CD14-positive monocyte (primary cell): Measurements from ENCODE around the gene TNFAIP8. TPM values are rescaled to one million over a fixed set of nuclear protein-coding genes. Genes with fewer than 3 reads are reported as not detected.

Experiments used
- DNase-seq, 3 donors: peaks; one replicate each; pipeline ENCODE4 v3.0.0-alpha.2; 2011 to 2022
- H2AFZ ChIP-seq: 2 replicates; pipeline ENCODE4 v1.6.0; 2012; ENCODE audit warnings: mild to moderate bottlenecking, low read depth, low read length, inconsistent platforms; ENCODE audit not compliant: insufficient read depth, poor library complexity, severe bottlenecking
- H3K27ac ChIP-seq, 2 donors: 1 replicate in 1 of 2; 2 replicates in 1 of 2; pipeline ENCODE4 v1.5.1; 2012 to 2013; ENCODE audit warnings: low read length in 2 of 2, control low read depth in 1 of 2, inconsistent platforms in 1 of 2, low read depth in 1 of 2, mild to moderate bottlenecking in 1 of 2
- H3K27me3 ChIP-seq, 2 donors: one replicate each; pipeline versions ENCODE4 v1.6.0 to v1.6.1; 2011 to 2013; ENCODE audit warnings: low read length in 2 of 2; ENCODE audit not compliant: control insufficient read depth in 2 of 2, insufficient read depth in 2 of 2
- H3K36me3 ChIP-seq, 2 donors: replicated peaks in 1 of 2; 1 replicate in 1 of 2; 2 replicates in 1 of 2; pipeline versions ENCODE4 v1.5.1 to v1.6.1; 2012 to 2013; ENCODE audit warnings: low read length in 2 of 2, control low read depth in 1 of 2, inconsistent platforms in 1 of 2, mild to moderate bottlenecking in 1 of 2; ENCODE audit not compliant: insufficient read depth in 2 of 2, control insufficient read depth in 1 of 2
- H3K4me1 ChIP-seq, 2 donors: 1 replicate in 1 of 2; 2 replicates in 1 of 2; pipeline versions ENCODE4 v1.5.1 to v1.6.1; 2012 to 2013; ENCODE audit warnings: low read length in 2 of 2, control low read depth in 1 of 2, inconsistent platforms in 1 of 2, mild to moderate bottlenecking in 1 of 2, moderate library complexity in 1 of 2; ENCODE audit not compliant: insufficient read depth in 2 of 2, control insufficient read depth in 1 of 2
- H3K4me2 ChIP-seq: replicated peaks from 2 replicates; pipeline ENCODE3; 2012; ENCODE audit warnings: low read length, moderate library complexity, mild to moderate bottlenecking; ENCODE audit not compliant: poor library complexity, severe bottlenecking; ENCODE audit errors: extremely low read depth
- H3K4me3 ChIP-seq, 3 experiments: fragments of 200-600 bp in 1 of 3; sonication (generic) in 1 of 3; replicated peaks in 1 of 3; 1 replicate in 2 of 3; 2 replicates in 1 of 3; pipeline ENCODE4 v1.5.1; 2011 to 2013; ENCODE audit warnings: low read length in 3 of 3, mild to moderate bottlenecking in 3 of 3, control low read depth in 2 of 3, low read depth in 2 of 3, inconsistent platforms in 1 of 3, moderate library complexity in 1 of 3
- H3K79me2 ChIP-seq: 2 replicates; pipeline ENCODE4 v1.6.0; 2012; ENCODE audit warnings: mild to moderate bottlenecking, control low read depth, inconsistent platforms, low read length, moderate library complexity; ENCODE audit not compliant: insufficient read depth
- H3K9ac ChIP-seq: 2 replicates; pipeline ENCODE4 v1.6.0; 2017; ENCODE audit warnings: low read length, mild to moderate bottlenecking; ENCODE audit not compliant: insufficient read depth, poor library complexity, severe bottlenecking
- H3K9me3 ChIP-seq, 2 donors: replicated peaks in 1 of 2; 1 replicate in 1 of 2; 2 replicates in 1 of 2; pipeline versions ENCODE4 v1.5.1 to v1.6.1; 2012 to 2013; ENCODE audit warnings: low read length in 2 of 2, control low read depth in 1 of 2; ENCODE audit not compliant: control insufficient read depth in 1 of 2, insufficient read depth in 1 of 2
- H4K20me1 ChIP-seq: 2 replicates; pipeline ENCODE4 v1.6.0; 2012; ENCODE audit warnings: mild to moderate bottlenecking, low read length, control low read depth, moderate library complexity; ENCODE audit not compliant: insufficient read depth
- H3K27ac Mint-ChIP-seq, 7 donors: one replicate each; pipeline ENCODE4 v1.8.0; 2020; ENCODE audit warnings: mild to moderate bottlenecking in 7 of 7, mixed read lengths in 7 of 7, moderate library complexity in 6 of 7, inconsistent platforms in 2 of 7
- H3K27me3 Mint-ChIP-seq, 3 donors: one replicate each; pipeline ENCODE4 v1.8.0; 2021 to 2022; ENCODE audit warnings: low read depth in 3 of 3, mild to moderate bottlenecking in 3 of 3, mixed read lengths in 3 of 3, moderate library complexity in 3 of 3, inconsistent platforms in 1 of 3
- H3K36me3 Mint-ChIP-seq, 2 donors: one replicate each; pipeline ENCODE4 v1.8.0; 2020; ENCODE audit warnings: mixed read lengths in 2 of 2, inconsistent platforms in 1 of 2, mild to moderate bottlenecking in 1 of 2
- H3K4me1 Mint-ChIP-seq: one replicate; pipeline ENCODE4 v1.8.0; 2020; ENCODE audit warnings: mild to moderate bottlenecking, mixed read lengths
- H3K4me3 Mint-ChIP-seq, 2 donors: one replicate each; pipeline ENCODE4 v1.8.0; 2020; ENCODE audit warnings: mild to moderate bottlenecking in 2 of 2, mixed read lengths in 2 of 2, moderate library complexity in 1 of 2
- H3K9me3 Mint-ChIP-seq, 7 donors: one replicate each; pipeline ENCODE4 v1.8.0; 2020 to 2022; ENCODE audit warnings: mixed read lengths in 7 of 7, mild to moderate bottlenecking in 6 of 7, moderate library complexity in 6 of 7, inconsistent platforms in 2 of 7
- CTCF ChIP-seq: fragments of 200-600 bp; IDR thresholded peaks from one replicate; pipeline ENCODE4 v1.8.0; 2022; ENCODE audit warnings: antibody characterized with exemption, mild to moderate bottlenecking
- WGBS: methylation state at CpG from one replicate; pipeline ENCODE4 v1.1.5; 2013; ENCODE audit warnings: missing lambda C conversion rate; ENCODE audit not compliant: insufficient coverage; 5-methylcytosine and 5-hydroxymethylcytosine counted together
- intact Hi-C, 2 donors: fragments of 100-400 bp; cut with micrococcal nuclease; formaldehyde crosslinking; loops; one replicate each; pipeline versions ENCODE4 v1.15.0 to v1.15.1; 2023
- polyA plus RNA-seq, 3 donors: library from polyadenylated mRNA; depleted of rRNA in 1 of 3; unstranded in 2 of 3; stranded (reverse) in 1 of 3; fragments of 300-500 nt in 2 of 3; fragments of >200 nt in 1 of 3; fragmentation: Illumina TruSeq in 2 of 3; gene quantifications; 1 replicate in 2 of 3; 2 replicates in 1 of 3; pipeline ENCODE4 v1.2.3, GENCODE V29; 2012 to 2021

The TNFAIP8 gene
- polyA plus RNA-seq, 3 donors = 20.6 to 55.5 (median 47.0) TPM

DNA sequence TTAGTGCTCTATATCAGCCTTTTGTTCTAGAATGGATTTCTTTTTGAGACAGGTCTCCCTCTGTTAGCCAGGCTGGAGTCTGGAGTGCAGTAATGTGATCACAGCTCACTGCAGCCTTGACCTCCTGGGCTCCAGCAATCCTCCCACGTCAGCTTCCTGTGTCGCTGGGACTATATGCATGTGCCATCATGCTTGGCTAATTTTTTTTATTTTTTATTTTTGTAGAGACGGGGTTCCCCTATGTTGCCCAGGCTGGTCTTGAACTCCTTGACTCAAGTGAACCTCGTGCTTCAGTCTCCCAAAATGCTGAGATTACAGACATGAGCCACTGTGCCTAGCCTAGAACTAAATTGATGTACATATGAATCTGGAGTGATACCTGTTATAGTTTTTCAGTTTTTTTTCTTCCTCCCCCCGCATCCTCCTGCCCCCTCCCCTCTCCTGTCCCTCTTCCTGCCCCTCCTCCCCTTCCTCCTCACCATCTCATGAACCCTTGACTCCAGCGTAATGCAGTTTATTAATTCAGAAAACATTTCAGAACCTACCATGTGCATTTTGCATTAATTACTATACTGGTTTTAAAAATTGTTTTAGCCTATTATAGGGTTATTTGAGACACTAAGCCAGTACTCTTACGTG lies 37.4 kb upstream of the TNFAIP8 start:
- WGBS = 93% methylated on average over 2 of the region's 7 CpGs
- Histone ChIP-seq H3K36me3 (no peaks in the 10 kb centered on the region), H3K27me3 (no peaks in the 10 kb centered on the region), H3K4me1 (peaks cover 45 to 57% of the 10 kb centered on the region in 2 donors), H3K9ac (no peak overlapping the region), H4K20me1 (peaks cover 84% of the 10 kb centered on the region), H3K9me3 (no peaks in the 10 kb centered on the region), H3K27ac (no peak overlapping the region), H3K4me2 (no peak overlapping the region), H3K4me3 (no peak overlapping the region), H2AFZ (no peak overlapping the region), H3K79me2 (peaks cover 100% of the 10 kb centered on the region)
- intact Hi-C loops = no loop called here
- peaks cover 73% of the 10 kb centered on the region for H3K4me1 Mint-ChIP-seq
- no peak for DNase-seq
- H3K9me3 Mint-ChIP-seq = no peaks in the 10 kb centered on the region
- no peak for TF ChIP-seq CTCF
- H3K27me3 Mint-ChIP-seq = peaks cover 0 to 2% (median 2%) of the 10 kb centered on the region in 3 donors
- H3K4me3 Mint-ChIP-seq = no peak overlapping the region
- peaks cover 7 to 24% of the 10 kb centered on the region in 2 donors for H3K36me3 Mint-ChIP-seq
- peak overlapping the region in 2 of 7 donors; percentile 42 to 77 for H3K27ac Mint-ChIP-seq

- Histone ChIP-seq H3K4me3 (no peak overlapping the region), H3K36me3 (no peaks in the 10 kb centered on the region), H3K27me3 (no peaks in the 10 kb centered on the region), H2AFZ (no peak overlapping the region), H4K20me1 (peaks cover 86% of the 10 kb centered on the region), H3K9me3 (no peaks in the 10 kb centered on the region), H3K79me2 (peaks cover 100% of the 10 kb centered on the region), H3K4me2 (no peak overlapping the region), H3K4me1 (peaks cover 54 to 67% of the 10 kb centered on the region in 2 donors), H3K9ac (no peak overlapping the region), H3K27ac (peak overlapping the region in 1 of 2 donors; percentile 53)
- H3K27ac Mint-ChIP-seq = no peak overlapping the region
- 89% methylated on average over 3 of the region's 5 CpGs for WGBS
- intact Hi-C loops = no loop called here
- TF ChIP-seq CTCF = no peak
- peaks cover 79% of the 10 kb centered on the region for H3K4me1 Mint-ChIP-seq
- H3K9me3 Mint-ChIP-seq = no peaks in the 10 kb centered on the region
- DNase-seq = no peak
- H3K4me3 Mint-ChIP-seq = no peak overlapping the region
- H3K27me3 Mint-ChIP-seq = peaks cover 0 to 2% (median 2%) of the 10 kb centered on the region in 3 donors
- peaks cover 7 to 21% of the 10 kb centered on the region in 2 donors for H3K36me3 Mint-ChIP-seq
Observed at GRCh38 chr5:119319401-119319800, 36.4 kb upstream of the TNFAIP8 start.
